HT-29 (cell line): ENCODE results near the gene BHMT2. TPM values are rescaled to one million over a fixed set of nuclear protein-coding genes. Genes with fewer than 3 reads are reported as not detected.

Experiments
- DNase-seq: peaks from one replicate; pipeline ENCODE4 v3.0.0-alpha.2; 2015; ENCODE audit warnings: low spot score
- total RNA-seq: library from RNA; depleted of rRNA; stranded (reverse); fragments of >200 nt; shearing (Covaris generic); gene quantifications from 2 replicates; pipeline ENCODE4 v1.2.3, GENCODE V29; 2014; rRNA removed

BHMT2 gene, protein sequence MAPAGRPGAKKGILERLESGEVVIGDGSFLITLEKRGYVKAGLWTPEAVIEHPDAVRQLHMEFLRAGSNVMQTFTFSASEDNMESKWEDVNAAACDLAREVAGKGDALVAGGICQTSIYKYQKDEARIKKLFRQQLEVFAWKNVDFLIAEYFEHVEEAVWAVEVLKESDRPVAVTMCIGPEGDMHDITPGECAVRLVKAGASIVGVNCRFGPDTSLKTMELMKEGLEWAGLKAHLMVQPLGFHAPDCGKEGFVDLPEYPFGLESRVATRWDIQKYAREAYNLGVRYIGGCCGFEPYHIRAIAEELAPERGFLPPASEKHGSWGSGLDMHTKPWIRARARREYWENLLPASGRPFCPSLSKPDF
- total RNA-seq, result not detected in 2 replicates

DNA sequence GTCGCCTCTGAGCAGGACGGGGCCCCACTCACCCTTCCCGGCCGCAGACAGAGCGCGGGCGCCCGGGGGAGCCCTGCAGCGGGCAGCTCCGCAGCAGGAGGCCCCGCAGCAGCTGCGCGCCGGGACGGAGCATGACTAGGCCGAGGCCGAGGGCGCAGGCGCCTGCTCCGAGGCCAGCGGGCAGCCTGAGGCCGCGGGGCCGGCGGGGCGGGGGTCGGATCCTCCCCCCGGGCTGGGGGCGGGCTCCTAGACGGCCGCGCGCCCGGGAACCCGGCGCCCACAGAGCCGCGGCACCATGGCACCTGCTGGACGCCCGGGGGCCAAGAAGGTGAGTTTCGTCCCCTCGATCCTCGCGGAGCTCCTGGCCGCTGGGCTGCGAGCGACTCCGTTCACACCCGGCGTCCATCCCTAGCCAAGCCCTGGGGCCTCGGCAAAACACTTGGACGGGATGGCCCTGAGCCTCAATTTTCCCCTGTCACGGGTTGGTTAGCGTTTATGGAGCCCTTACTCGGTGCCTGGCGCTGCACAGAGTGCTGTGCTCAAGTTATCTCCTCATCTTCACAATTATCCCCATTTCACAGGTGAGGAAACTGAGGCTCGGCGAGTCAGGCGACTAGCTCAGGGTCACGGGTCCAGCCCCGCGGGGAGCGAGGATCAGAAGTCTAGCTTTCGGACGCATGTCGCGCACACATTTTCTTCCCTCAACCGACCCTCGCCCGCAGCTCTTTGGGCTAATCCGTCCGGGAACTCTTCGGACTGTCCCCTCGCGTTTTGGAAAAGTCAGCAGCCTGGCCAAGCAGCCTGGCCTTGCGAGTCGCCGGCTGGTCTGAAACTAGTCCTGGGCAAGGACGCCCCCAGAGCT is at the start of gene BHMT2, which contains the start of gene DMGDH:
Gene BHMT2 (plus strand): TSS at position 280 of the 862 bp plus-strand sequence. CDS start 16 bp downstream, at position 296.
Gene DMGDH (minus strand): TSS at position 187 of the 862 bp plus-strand sequence. CDS start 54 bp downstream, at position 133.
- DNase-seq, result no peak

DNA sequence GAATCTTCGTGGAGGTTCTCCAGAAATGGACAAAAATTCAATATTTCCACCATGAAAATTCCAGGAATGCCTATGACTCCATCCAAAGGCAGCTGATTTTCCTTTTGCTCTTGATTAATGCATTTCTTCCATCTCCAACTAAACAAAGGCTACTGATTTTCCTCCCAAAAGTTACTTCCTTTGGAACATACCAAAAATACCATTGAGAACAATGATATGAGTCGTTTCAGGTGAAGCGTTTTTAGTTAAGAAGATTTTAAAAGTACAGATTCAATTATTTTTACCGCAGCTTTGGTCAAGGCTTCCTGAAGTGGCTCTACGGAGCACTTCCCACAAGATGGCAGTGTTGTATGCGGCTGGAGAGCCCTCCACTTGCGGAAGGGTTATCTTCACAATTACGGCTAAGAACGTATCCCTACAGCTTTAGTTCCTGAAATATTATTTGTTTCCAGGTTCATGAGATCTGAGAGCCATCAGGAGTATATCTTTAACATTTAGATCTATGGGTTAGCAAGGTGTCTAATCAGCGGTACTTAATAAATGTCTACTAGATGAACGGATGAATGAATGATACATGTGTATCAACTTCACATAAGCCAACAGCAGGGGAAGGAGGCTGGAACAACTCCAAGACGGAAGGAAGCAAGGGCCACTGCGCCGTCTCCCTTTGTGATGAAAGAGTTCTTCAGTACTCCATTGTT is 48.6 kb upstream of the BHMT2 start:
- peak; percentile 72 for DNase-seq

DNA sequence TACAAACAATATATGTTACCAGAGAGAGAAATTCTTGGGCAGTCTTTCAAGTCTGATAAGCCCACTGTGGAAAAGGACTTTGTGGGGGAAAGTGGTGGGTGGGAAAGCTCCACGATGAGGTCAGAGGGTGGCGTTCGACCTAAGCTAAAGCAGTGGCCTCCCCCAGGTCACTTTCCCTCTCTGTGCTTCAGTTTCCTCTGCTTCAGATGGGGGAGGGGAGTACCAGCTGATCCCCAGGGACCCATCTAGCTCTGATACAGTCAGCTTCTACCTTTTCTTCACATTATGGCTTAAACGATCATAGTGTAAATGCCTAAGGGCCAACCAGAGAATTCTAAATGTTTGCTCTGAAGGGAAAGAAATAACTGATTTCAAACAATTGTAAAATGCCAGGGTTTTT is 47.8 kb upstream of the BHMT2 start:
- no peak for DNase-seq

DNA sequence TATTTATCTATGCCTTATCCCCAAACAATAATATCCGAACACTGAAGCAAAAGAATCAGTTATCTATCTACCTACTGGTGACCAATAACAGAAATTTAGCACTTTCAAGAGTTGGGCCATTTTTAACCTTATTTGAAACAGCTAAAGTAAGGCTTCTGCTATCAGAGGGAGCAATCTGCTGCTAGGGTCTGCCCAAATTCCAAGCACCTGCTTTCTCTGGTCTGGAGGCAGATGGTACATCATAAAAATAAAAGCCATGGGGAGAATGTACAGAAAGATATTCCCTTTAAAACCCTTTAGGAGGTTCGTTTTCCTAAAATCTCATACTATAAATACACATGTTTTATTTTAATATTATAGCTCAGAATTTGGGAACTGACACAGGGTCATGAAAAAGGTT is 46.8 kb upstream of the BHMT2 start:
- no peak for DNase-seq

DNA sequence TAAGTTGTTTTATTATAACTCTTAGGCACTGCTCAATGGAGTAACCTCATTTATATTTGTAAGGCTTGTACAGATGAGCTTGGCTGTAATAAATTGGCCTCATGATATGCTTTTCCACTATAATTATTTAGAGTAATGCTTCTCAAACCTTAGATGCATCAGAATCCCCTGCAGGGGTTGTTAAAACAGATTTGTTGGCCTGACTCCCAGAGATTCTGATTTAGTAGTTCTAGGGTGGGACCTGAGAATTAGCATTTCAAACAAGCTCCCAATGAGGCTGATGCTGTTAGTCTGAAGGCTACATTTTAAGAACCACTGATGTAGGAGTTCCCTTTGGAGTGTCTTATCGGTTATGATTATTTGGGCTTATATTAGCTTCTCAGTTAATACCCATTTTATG is 46.2 kb upstream of the BHMT2 start:
- no peak for DNase-seq

DNA sequence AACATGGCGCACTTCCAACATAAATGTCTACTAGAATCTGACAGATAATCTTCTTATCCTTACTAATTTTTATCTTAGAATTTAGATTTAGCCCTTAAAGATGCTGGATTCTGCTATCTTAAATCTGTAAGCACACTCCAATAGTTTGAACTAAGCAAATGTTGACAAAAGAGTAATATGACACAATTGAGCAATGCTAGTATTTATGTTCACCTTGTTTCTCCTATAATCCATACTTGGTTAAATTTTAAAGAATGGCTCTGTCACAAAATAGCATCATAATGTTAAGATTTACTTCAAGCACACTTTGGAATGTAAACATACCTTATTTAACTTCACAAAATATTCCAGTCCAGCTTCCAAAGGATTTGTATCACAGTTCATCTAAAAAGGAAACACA is 45.6 kb upstream of the BHMT2 start:
- DNase-seq, result no peak

DNA sequence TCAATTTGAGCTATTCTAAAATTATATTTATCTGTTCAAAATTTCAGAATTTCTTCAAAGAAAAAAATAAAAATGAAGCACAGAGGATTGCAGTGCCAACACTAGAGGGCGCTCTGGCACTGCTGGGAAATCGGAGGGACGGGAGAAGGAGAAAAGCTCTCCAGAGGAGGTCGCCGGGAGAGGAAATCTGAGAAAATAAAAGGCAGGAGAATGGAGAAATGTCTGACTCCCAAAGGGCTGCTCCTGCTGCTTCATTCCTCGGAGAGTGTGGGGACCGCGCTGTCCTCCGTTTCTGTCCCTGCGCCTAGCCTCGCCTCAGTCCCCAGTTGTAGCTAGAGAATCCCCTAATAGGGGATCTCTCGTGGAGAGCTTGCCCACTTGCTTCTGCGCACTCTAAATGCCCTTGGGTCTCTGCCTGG is 44.5 kb upstream of the BHMT2 start:
- DNase-seq, result peak; percentile 65

DNA sequence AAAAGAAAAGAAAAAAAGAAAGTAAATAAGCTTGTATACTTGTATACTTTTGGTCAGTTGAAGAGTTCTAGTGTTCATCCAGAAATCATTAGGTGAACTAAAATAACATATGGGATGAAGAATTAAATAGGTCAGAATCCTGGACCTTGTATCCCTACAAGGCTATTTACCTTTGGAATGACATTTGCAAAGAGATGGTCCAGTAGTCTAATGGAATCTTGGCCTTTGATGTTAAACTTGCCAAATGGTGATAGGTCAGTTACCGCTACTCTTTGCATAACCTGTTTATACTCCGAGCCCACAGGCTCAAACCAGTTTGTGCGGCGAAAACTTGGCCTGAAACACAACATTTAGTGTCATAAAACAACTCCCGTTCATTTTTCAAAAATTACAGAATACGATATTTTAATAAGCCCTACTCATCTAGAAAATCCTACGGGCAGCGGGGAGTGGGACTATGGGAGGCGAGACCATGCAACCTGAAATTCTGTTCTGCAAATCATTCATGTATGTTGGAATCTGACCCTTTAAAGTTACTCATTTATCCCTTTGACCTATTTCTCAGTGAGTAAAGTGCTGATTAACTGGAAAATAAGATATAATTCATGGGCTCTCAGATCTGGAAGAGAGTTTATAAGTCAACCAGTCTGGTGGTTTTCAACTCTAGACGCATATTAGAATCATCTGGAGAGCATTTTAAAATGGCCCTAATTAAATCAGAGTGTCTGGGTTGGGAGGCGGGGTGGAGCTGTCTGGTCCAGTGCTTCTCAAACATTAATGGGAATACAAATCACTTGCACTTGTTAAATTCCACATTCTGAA is 38.7 kb upstream of the BHMT2 start:
- DNase-seq, result no peak

DNA sequence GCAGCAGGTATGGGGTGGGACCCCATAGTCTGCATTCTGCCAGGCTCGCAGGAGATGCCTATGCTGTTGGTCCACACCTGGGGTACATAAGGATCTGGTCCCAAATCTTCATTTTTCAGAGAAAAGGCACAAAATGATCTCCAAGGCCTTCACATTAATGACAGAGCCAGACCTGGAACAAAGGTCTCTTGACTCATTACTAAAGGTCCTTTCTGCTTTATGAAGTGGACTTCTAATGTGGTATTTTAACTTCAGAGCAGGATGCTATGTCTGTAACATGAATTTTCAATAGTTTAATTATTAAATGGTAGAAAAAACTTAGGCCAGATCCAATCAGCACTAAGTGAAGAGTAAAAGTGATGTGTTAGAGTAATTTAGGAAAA is 38.1 kb upstream of the BHMT2 start:
- DNase-seq, result no peak

DNA sequence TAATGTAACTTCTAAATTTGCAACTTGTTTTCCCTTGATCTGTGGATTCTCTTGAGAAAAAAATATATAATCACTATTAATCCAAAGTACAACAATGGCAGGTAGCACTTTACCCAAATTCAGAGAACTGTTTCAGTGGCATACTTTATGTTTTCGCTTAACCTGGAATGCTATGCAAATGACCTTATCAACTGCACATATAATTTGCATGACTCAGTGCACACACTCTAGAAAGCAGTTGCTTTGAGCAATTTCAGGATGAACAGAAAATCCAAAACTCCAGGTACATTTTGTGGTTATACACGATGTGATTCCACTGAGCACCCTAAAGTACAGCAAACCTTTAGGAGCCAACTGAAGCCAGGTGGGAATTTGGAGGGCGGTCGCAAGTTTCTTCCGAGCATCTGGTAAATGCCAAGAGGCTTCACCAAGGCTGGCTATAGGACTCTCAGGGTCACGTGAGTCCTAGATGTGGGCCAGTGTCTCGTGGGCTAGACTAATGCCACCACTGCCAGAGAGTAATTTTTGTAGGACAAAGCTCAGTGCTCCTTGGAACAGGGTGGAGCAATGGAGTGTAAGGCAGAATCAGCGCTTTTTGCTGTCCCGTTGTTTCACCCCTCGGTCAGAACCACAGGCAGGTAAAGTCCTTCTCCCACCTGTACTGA is 37.4 kb upstream of the BHMT2 start:
- DNase-seq, result no peak

DNA sequence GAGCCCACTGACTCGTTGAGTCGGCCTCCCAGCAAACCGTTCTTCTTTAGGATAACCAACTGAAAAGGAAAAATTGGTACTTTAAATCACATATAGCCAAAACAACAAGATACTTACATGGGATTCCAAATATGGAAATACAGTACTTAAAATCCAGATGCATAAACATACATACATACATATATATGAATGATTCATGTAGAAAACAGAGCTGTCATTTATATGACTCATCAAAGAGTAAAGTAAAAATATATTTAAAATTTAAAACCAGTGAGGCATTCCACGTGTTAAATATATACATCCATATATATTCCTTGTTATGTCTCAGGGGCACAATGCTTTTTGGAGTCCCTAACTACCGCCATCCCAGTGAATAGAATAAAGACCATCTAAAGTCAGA is 36.8 kb upstream of the BHMT2 start:
- no peak for DNase-seq

DNA sequence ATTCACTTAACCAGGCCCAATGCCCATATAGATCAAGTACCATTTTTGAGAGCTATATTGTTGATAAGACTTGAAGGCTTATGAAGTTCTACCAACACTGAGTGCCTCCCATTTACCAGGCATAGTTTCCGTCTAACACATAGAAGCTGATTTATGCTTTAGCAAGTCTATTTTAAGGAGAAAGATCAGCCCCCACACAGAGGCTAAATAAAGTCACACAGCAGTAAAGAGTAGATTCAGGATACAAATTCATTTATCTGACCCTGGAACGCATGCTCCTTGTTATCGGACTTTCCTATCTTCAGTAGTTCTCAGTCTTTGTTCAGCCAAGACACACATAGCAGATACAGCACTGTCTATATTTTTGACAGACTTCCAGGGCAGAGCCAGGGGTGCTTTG is 34.3 kb upstream of the BHMT2 start:
- no peak for DNase-seq

DNA sequence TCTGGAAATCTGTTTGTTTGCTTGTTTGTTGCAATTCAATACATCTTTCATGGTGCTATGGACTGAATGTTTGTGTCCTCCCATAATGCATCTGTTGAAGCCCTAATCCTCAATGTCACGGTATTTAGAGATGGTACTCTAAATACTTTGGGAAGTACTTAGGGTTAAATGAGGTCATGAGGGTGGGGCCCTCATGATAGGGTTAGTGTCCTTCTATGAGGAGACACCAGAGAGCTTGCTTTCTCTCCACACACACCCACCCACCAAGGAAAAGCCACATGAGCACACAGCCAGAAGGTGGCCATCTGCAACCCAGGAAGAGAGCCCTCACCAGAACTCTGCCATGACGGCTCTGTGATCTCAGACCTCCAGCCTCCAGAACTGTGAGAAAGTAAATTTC is 32.8 kb upstream of the BHMT2 start:
- DNase-seq, result no peak

DNA sequence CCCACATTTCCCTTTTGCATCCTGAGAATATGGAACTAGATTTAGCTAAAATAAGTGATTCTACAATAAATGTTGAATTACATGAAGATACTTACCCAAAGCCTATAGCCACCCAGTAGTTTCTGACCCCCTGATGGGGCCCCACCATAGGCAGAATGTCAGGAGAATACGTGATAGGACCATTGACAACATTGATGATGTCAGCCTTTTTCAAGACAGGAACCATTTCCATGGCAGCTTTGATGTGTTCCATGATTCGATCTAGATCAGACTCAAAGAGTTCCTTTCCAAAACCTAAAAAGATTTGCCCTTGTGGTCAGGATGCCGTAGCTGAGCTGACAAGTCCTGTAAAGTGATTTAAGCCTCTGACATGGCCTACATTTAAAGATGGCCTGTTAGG is 27.4 kb upstream of the BHMT2 start:
- no peak for DNase-seq

DNA sequence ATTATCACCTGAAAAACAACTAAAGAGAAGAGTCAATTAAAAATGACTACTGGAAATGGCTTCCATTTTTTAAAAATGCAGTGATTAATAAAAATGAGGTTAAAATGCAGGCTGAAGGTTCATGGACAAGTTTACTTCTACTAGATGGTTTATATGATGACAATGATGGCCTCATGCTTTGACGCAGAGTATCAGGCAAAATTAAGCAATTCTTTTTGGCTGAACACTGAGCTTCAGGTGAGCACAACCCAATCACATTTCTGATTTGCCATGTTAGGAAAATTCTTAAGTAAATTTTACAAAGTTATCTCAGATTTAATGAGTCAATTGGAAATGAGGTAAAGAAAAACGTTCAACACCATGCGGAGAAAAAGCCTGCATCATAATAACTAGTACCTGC is 22.4 kb upstream of the BHMT2 start:
- no peak for DNase-seq

DNA sequence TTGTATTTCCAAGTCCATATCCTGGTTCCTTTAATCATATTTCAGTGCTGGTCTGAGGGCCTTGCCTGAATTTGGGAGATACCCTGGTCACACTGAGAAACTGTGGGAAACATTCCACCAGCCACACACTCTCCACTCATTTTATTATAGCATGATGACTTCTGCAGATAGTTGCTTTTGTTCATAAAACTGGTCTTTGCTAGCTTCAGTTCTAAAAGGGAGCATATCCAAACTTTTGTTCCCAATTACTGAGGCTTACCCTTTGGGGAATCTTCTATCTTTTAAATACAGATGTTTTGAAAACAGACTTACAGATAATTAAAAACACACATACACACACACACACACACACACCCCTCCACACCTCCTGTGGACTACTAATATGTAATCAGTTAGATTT is 21.1 kb upstream of the BHMT2 start:
- no peak for DNase-seq

DNA sequence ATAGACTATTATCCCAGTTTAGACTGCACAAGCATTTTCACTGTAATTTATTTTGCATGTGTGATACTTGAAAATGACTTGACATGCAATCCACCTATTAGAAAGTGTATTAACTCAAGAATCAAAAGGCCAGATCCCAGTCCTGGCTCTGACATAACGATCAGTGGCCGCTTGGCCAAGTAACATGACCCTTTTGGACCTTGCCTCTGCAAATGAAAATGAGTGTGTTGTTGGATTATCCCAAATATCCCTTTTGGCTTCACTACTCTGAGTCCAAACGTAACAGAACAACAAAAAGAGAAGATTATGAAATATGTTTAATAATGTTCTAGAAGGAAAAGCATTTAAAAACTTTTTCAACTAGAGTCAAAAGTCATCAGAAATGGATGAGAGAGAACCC is 19.1 kb upstream of the BHMT2 start:
- DNase-seq, result no peak

DNA sequence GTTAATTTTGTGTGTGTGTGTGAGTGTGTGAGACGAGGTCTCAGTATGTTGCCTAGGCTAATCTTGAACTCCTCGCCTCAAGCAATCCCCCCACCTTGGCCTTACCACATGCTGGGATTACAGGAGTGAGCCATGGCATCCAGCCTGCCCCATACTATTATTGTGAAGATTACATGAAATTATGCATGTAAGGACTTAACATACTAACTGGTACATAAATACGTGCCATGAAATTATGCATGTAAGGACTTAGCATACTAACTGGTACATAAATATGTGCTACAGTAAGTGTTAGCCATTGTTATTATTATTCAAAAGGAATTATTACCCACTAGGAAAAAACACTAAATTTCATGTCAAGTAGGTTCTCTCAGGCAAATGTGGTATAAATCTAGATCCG is 16.2 kb upstream of the BHMT2 start:
- DNase-seq, result no peak

DNA sequence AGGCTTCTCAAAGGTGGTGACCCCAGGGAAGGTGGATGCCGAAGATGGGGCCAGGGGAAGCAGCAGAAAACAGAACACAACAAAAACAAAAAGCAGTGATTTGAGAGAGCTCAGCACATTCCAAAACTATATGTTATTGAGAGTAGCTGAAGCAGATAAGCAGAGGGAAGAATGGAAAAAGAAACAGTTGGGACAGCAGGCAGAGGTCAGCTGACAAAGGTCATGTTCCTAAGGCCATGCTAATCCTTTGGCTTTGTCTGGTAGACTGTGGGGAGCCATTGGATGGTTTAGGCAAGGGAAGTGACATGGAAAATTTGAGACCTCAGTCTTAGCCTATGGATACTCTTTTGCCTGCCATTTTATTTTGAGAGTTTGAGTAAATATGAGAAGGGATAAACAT is 14.6 kb upstream of the BHMT2 start:
- DNase-seq, result no peak

DNA sequence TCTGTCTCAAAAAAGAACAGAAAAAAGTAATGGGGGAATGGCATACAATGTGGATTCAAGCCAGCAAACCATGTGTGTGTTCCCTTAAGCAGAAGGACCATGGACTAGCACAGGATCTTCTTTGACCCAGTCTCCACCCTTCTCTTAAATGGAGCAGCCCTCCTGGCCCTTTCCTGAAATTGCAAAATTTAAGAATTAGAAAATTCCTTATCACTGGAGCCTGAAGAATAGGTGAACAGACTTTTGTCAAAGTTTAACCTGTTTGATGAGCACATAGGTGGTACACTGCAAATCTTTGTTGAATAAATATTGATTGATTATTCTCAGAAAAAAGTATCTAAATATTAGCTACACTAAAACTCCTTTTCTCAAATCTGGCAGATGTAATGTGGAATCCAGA is 12.7 kb upstream of the BHMT2 start:
- DNase-seq, result no peak

DNA sequence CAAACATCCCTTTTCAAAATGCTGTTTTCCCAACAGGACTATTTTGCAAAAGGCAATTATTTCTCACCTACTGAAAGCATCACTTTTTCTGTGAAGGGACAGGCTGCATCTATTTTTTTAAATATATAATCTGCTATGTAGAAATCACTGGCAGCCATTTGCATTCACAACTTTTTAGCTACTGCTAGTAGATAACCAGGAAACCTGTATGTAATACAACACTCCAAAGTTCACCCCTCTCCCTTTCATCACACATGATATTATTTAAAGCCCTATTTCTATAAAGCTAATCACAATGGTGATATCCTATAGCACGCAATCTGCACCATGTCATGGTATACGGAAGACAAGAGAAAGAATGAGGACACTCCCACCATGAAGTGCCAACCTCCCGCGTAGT is 9.9 kb upstream of the BHMT2 start:
- DNase-seq, result no peak
